NB4 (cell line): ENCODE data around the gene CFAP70.

Experiments used
- CTCF ChIP-seq: IDR thresholded peaks from one replicate; pipeline ENCODE4 v1.5.1; 2012; ENCODE audit warnings: low read depth, low read length
- MYC ChIP-seq: IDR thresholded peaks from 2 replicates; pipeline ENCODE4 v1.6.1; 2011; ENCODE audit warnings: low read depth, low read length
- POLR2A ChIP-seq: IDR thresholded peaks from 2 replicates; pipeline ENCODE4 v1.6.1; 2011; ENCODE audit warnings: mild to moderate bottlenecking; ENCODE audit not compliant: insufficient read length; ENCODE audit errors: extremely low read depth

- TF ChIP-seq POLR2A: no peak
- no peak for TF ChIP-seq CTCF
- no peak for TF ChIP-seq MYC
Observed at GRCh38 chr10:73220989-73221388, 137.7 kb downstream of the CFAP70 start.
